Kidney capillary endothelial cell (primary cell): ENCODE data around the gene ZNF487.
A peak's percentile ranks its signal among the peaks of the same experiment; 100 is the strongest.
"Not testable (repeated sequence)": the region's sequence is repeated elsewhere in the genome, so short reads cannot be mapped to it uniquely, and the experiment has no call there.

Experiments used
- DNase-seq: peaks from one replicate; pipeline ENCODE4 v3.0.0-alpha.2; 2018; ENCODE audit warnings: low spot score

The ZNF487 gene

GRCh38 chr10:43404704-43405084 lies 32.2 kb upstream of the ZNF487 start:
- no peak for DNase-seq

- no peak for DNase-seq
Observed at GRCh38 chr10:43407148-43407575, 29.7 kb upstream of the ZNF487 start.

GRCh38 chr10:43407576-43408330 lies 29.2 kb upstream of the ZNF487 start:
- peak; percentile 84 for DNase-seq

- no peak for DNase-seq
Observed at GRCh38 chr10:43408331-43408709, 28.6 kb upstream of the ZNF487 start.

GRCh38 chr10:43408710-43409384 lies 28.1 kb upstream of the ZNF487 start, which contains the start of gene HNRNPF:
Gene HNRNPF, minus strand, starts transcription at chr10:43409186. Its CDS starts 21,302 bp downstream, at chr10:43387884.
- DNase-seq: peak; percentile 89

- DNase-seq: no peak
Observed at GRCh38 chr10:43409385-43410109, 27.4 kb upstream of the ZNF487 start.

GRCh38 chr10:43410345-43410744 lies 26.6 kb upstream of the ZNF487 start:
- DNase-seq: no peak

GRCh38 chr10:43411536-43411935 lies 25.4 kb upstream of the ZNF487 start:
- no peak for DNase-seq

- DNase-seq: no peak
Observed at GRCh38 chr10:43415544-43415943, 21.4 kb upstream of the ZNF487 start.

GRCh38 chr10:43417950-43418768 lies 18.8 kb upstream of the ZNF487 start:
- no peak for DNase-seq

- DNase-seq: no peak
Observed at GRCh38 chr10:43419997-43420368, 16.9 kb upstream of the ZNF487 start.

GRCh38 chr10:43420369-43421200 lies 16.3 kb upstream of the ZNF487 start:
- DNase-seq: peak; percentile 51

- DNase-seq: no peak
Observed at GRCh38 chr10:43421201-43421507, 15.8 kb upstream of the ZNF487 start.

- no peak for DNase-seq
Observed at GRCh38 chr10:43421519-43421918, 15.4 kb upstream of the ZNF487 start.

- not testable (repeated sequence) for DNase-seq
Observed at GRCh38 chr10:43421944-43422343, 15.0 kb upstream of the ZNF487 start.

- DNase-seq: no peak
Observed at GRCh38 chr10:43424416-43424815, 12.5 kb upstream of the ZNF487 start.

- not testable (repeated sequence) for DNase-seq
Observed at GRCh38 chr10:43426476-43426875, 10.4 kb upstream of the ZNF487 start.

GRCh38 chr10:43427166-43427825 lies 9.6 kb upstream of the ZNF487 start:
- no peak for DNase-seq

GRCh38 chr10:43430926-43431663 lies 5.8 kb upstream of the ZNF487 start:
- DNase-seq: no peak
